ENCODE results near the gene SZT2. TPM values are rescaled to one million over a fixed set of nuclear protein-coding genes. Genes with fewer than 3 reads are reported as not detected.

SZT2 gene
- total and polyA plus RNA-seq, 2 experiments from 2014 or later = 14.8 to 18.8 TPM

GRCh38 chr1:43345120-43345519, 44.6 kb upstream of the SZT2 start:
- no peak for TF ChIP-seq EZH2 (IDR thresholded peaks at IDR 0.05; ENCODE audit: borderline replicate concordance)
- TF ChIP-seq CTCF (IDR thresholded peaks at IDR 0.05; ENCODE audit: poor library complexity) = no peak
- TF ChIP-seq EZH2phosphoT487 (IDR thresholded peaks at IDR 0.05; ENCODE audit: low read depth, severe bottlenecking, unreplicated experiment) = no peak
- DNase-seq (ENCODE audit: low spot score) = peak; percentile 53
- Histone ChIP-seq H2AFZ (no peak overlapping the region), H3K79me2 (no peaks in the 10 kb centered on the region), H3K4me1 (ENCODE audit: insufficient read depth) (peaks cover 14% of the 10 kb centered on the region), H3K27me3 (no peaks in the 10 kb centered on the region), H3K4me3 (no peak overlapping the region), H3K9me2 (replicated peaks; ENCODE audit: insufficient read depth) (no peaks in the 10 kb centered on the region), H3K4me2 (no peak overlapping the region), H4K20me1 (ENCODE audit: insufficient read depth, poor library complexity, severe bottlenecking) (no peaks in the 10 kb centered on the region), H3K27ac (peak overlapping the region; percentile 75), H3K9me3 (ENCODE audit: low read depth) (no peaks in the 10 kb centered on the region), H3K36me3 (replicated peaks; ENCODE audit: insufficient read depth, low read depth) (no peaks in the 10 kb centered on the region)
- 47% methylated on average over 3 of the region's 3 CpGs for WGBS (ENCODE audit: low lambda C conversion rate, missing lambda C conversion rate)

- H3K36me3 ChIP-seq (replicated peaks; ENCODE audit: insufficient read depth, low read depth) = no peaks in the 10 kb centered on the region
- H3K27me3 ChIP-seq = no peaks in the 10 kb centered on the region
- 98% methylated on average over 5 of the region's 5 CpGs for WGBS (ENCODE audit: low lambda C conversion rate, missing lambda C conversion rate)
Measured at GRCh38 chr1:43346636-43347035, 43.1 kb upstream of the SZT2 start.

GRCh38 chr1:43348343-43348808, 41.3 kb upstream of the SZT2 start:
- Histone ChIP-seq H3K9me2 (replicated peaks; ENCODE audit: insufficient read depth) (no peaks in the 10 kb centered on the region), H2AFZ (peak overlapping the region; percentile 49), H3K4me2 (peak overlapping the region; percentile 75), H4K20me1 (ENCODE audit: insufficient read depth, poor library complexity, severe bottlenecking) (no peaks in the 10 kb centered on the region), H3K9me3 (ENCODE audit: low read depth) (no peaks in the 10 kb centered on the region), H3K36me3 (replicated peaks; ENCODE audit: insufficient read depth, low read depth) (no peaks in the 10 kb centered on the region), H3K27me3 (no peaks in the 10 kb centered on the region), H3K4me1 (ENCODE audit: insufficient read depth) (peaks cover 17% of the 10 kb centered on the region), H3K79me2 (no peaks in the 10 kb centered on the region), H3K27ac (peak overlapping the region; percentile 97), H3K4me3 (peak overlapping the region; percentile 30)
- DNase-seq (ENCODE audit: low spot score) = no peak
- TF ChIP-seq CTCF (IDR thresholded peaks at IDR 0.05; ENCODE audit: poor library complexity) (no peak), EZH2 (IDR thresholded peaks at IDR 0.05; ENCODE audit: borderline replicate concordance) (no peak), EZH2phosphoT487 (IDR thresholded peaks at IDR 0.05; ENCODE audit: low read depth, severe bottlenecking, unreplicated experiment) (no peak)
- WGBS (ENCODE audit: low lambda C conversion rate, missing lambda C conversion rate) = 21% methylated on average over 22 of the region's 22 CpGs

More at GRCh38 chr1:43346636-43347035, 43.1 kb upstream of the SZT2 start:
- no peaks in the 10 kb centered on the region for H3K79me2 ChIP-seq
- no peak overlapping the region for H3K4me3 ChIP-seq
- H3K4me1 ChIP-seq (ENCODE audit: insufficient read depth) = peaks cover 17% of the 10 kb centered on the region
- H3K4me2 ChIP-seq = no peak overlapping the region
- TF ChIP-seq CTCF (IDR thresholded peaks at IDR 0.05; ENCODE audit: poor library complexity) (no peak), EZH2phosphoT487 (IDR thresholded peaks at IDR 0.05; ENCODE audit: low read depth, severe bottlenecking, unreplicated experiment) (no peak), EZH2 (IDR thresholded peaks at IDR 0.05; ENCODE audit: borderline replicate concordance) (no peak)
- no peaks in the 10 kb centered on the region for H3K9me3 ChIP-seq (ENCODE audit: low read depth)
- H3K9me2 ChIP-seq (replicated peaks; ENCODE audit: insufficient read depth) = no peaks in the 10 kb centered on the region
- no peak overlapping the region for H3K27ac ChIP-seq
- no peak for DNase-seq (ENCODE audit: low spot score)
- no peak overlapping the region for H2AFZ ChIP-seq
- H4K20me1 ChIP-seq (ENCODE audit: insufficient read depth, poor library complexity, severe bottlenecking) = no peaks in the 10 kb centered on the region
